Smooth muscle cell (in vitro differentiated cells): ENCODE measurements around the gene METTL9. TPM values are rescaled to one million over a fixed set of nuclear protein-coding genes. Genes with fewer than 3 reads are reported as not detected.

Source experiments
- DNase-seq: peaks from one replicate; lab custom pipeline; 2025; ENCODE audit not compliant: unreplicated experiment; lab: John Stamatoyannopoulos, UW
- H2AFZ ChIP-seq: fragments of 200-600 bp; sonication (generic); 2 replicates; pipeline ENCODE4 v1.6.0; 2016; ENCODE audit warnings: antibody characterized with exemption, low read depth, mild to moderate bottlenecking
- H3F3A ChIP-seq: fragments of 200-600 bp; sonication (generic); 2 replicates; pipeline ENCODE4 v1.6.0; 2017; ENCODE audit warnings: antibody characterized with exemption, low read depth
- H3K27ac ChIP-seq: fragments of 200-600 bp; sonication (generic); 2 replicates; pipeline ENCODE4 v1.5.1; 2016; ENCODE audit warnings: low read depth, mild to moderate bottlenecking
- H3K27me3 ChIP-seq: fragments of 200-600 bp; sonication (generic); 2 replicates; pipeline ENCODE4 v1.6.1; 2016; ENCODE audit warnings: low read depth, mild to moderate bottlenecking
- H3K36me3 ChIP-seq: fragments of 200-600 bp; sonication (generic); 2 replicates; pipeline ENCODE4 v1.5.1; 2016; ENCODE audit warnings: low read depth
- H3K4me1 ChIP-seq: fragments of 200-600 bp; sonication (generic); 2 replicates; pipeline ENCODE4 v1.5.1; 2016; ENCODE audit warnings: low read depth
- H3K4me2 ChIP-seq: fragments of 200-600 bp; sonication (generic); 2 replicates; pipeline ENCODE4 v1.6.0; 2016; ENCODE audit warnings: mild to moderate bottlenecking
- H3K4me3 ChIP-seq: fragments of 200-600 bp; sonication (generic); 2 replicates; pipeline ENCODE4 v1.5.1; 2016; ENCODE audit warnings: mild to moderate bottlenecking
- H3K79me2 ChIP-seq: fragments of 200-600 bp; sonication (generic); 2 replicates; pipeline ENCODE4 v1.6.0; 2016; ENCODE audit warnings: low read depth, mild to moderate bottlenecking
- H3K9ac ChIP-seq: fragments of 200-600 bp; sonication (generic); 2 replicates; pipeline ENCODE4 v1.6.0; 2016; ENCODE audit warnings: low read depth
- H3K9me3 ChIP-seq: fragments of 200-600 bp; sonication (generic); replicated peaks from 2 replicates; pipeline ENCODE4 v1.5.1; 2016; ENCODE audit warnings: low read depth
- H4K20me1 ChIP-seq: fragments of 200-600 bp; sonication (generic); 2 replicates; pipeline ENCODE4 v1.6.0; 2016; ENCODE audit warnings: low read depth
- CTCF ChIP-seq: fragments of 200-600 bp; sonication (generic); IDR thresholded peaks from 2 replicates; pipeline ENCODE4 v1.5.1; 2017; ENCODE audit warnings: borderline replicate concordance, mild to moderate bottlenecking, antibody characterized with exemption; ENCODE audit not compliant: insufficient read depth, poor library complexity, severe bottlenecking
- WGBS: methylation state at CpG from one replicate; pipeline ENCODE4 v1.1.7; 2016; ENCODE audit warnings: low lambda C conversion rate; 5-methylcytosine and 5-hydroxymethylcytosine counted together
- polyA plus RNA-seq: library from polyadenylated mRNA; unstranded; fragments of >200 nt; fragmentation: Nextera tagmentation; extraction: Ambion mirVana; gene quantifications from 2 replicates; pipeline ENCODE4 v1.2.1, GENCODE V29; 2016
- total RNA-seq: library from RNA; depleted of rRNA; stranded (reverse); fragments of >200 nt; gene quantifications from 2 replicates; pipeline ENCODE4 v1.2.3, GENCODE V29; 2014

Gene METTL9
- total and polyA plus RNA-seq, 2 experiments from 2014 or later: 97.5 to 157 TPM

GRCh38 chr16:21610006-21610544 lies 10.7 kb downstream of the METTL9 start:
- Histone ChIP-seq H3K79me2 (peaks cover 100% of the 10 kb centered on the region), H3K4me3 (no peak overlapping the region), H3K4me2 (no peak overlapping the region), H2AFZ (no peak overlapping the region), H3K4me1 (peaks cover 26% of the 10 kb centered on the region), H3F3A (peaks cover 20% of the 10 kb centered on the region), H3K9ac (no peak overlapping the region), H3K27me3 (no peaks in the 10 kb centered on the region), H3K9me3 (no peaks in the 10 kb centered on the region), H3K27ac (peak overlapping the region; percentile 62), H4K20me1 (peaks cover 100% of the 10 kb centered on the region), H3K36me3 (peaks cover 5% of the 10 kb centered on the region)
- 86% methylated on average over 3 of the region's 3 CpGs for WGBS
- DNase-seq: no peak
- no peak for TF ChIP-seq CTCF

DNA sequence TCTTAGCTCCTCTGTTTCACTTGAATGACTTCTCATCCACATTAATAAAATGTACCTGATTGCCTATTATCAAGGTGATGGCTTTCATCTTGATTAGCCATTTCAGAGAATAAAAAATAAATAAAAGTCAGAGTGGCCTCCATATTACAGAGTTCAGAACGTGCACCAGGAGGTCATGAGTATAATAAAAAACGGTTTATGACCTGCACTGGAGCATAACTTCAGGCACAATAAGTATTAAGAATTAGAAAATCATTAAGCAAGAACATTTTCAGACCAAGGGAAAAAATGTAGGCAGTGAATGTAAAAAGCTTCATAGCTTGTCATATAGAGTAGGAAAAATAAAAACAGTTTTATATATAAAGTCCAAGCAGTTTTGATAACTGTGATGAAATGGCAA lies 11.4 kb downstream of the METTL9 start:
- Histone ChIP-seq H3F3A (peaks cover 20% of the 10 kb centered on the region), H4K20me1 (peaks cover 100% of the 10 kb centered on the region), H2AFZ (no peak overlapping the region), H3K9ac (no peak overlapping the region), H3K27ac (peak overlapping the region; percentile 62), H3K4me1 (peaks cover 26% of the 10 kb centered on the region), H3K9me3 (no peaks in the 10 kb centered on the region), H3K4me3 (no peak overlapping the region), H3K4me2 (peak overlapping the region; percentile 58), H3K36me3 (peaks cover 5% of the 10 kb centered on the region), H3K27me3 (no peaks in the 10 kb centered on the region), H3K79me2 (peaks cover 100% of the 10 kb centered on the region)
- DNase-seq: no peak
- WGBS: 56% methylated on average over 2 of the region's 2 CpGs
- no peak for TF ChIP-seq CTCF

DNA sequence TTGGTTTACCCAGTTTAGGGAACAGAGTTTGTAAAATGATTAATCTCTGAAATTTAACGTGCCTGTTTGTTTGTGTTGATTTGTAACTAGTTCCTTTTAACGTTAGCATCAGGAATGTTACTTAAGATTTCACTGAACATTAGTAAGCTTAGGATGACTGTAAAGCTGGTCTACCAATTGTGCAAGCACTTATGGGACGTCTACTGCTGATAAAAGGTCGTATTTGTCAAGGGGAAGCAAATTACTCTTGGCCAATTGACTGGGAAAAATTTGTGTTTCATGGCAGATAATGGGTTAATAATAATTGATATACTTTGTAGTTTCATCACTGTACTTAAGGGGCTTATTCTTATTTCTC lies 11.8 kb downstream of the METTL9 start:
- DNase-seq: no peak
- H3K27ac ChIP-seq: peak overlapping the region; percentile 62
- peaks cover 100% of the 10 kb centered on the region for H4K20me1 ChIP-seq
- peak overlapping the region; percentile 58 for H3K4me2 ChIP-seq
- TF ChIP-seq CTCF: no peak
- H3F3A ChIP-seq: peaks cover 20% of the 10 kb centered on the region
- peaks cover 5% of the 10 kb centered on the region for H3K36me3 ChIP-seq
- H3K9me3 ChIP-seq: no peaks in the 10 kb centered on the region
- H3K4me3 ChIP-seq: no peak overlapping the region
- H3K4me1 ChIP-seq: peaks cover 26% of the 10 kb centered on the region
- WGBS: 16% methylated on average over 4 of the region's 4 CpGs
- H3K79me2 ChIP-seq: peaks cover 100% of the 10 kb centered on the region
- H2AFZ ChIP-seq: no peak overlapping the region
- peak overlapping the region; percentile 54 for H3K9ac ChIP-seq
- H3K27me3 ChIP-seq: no peaks in the 10 kb centered on the region
